Non-pigmented ciliary epithelial cell (primary cell): ENCODE results near the gene LRP3.

Experiments
- DNase-seq: peaks from one replicate; pipeline ENCODE4 v3.0.0-alpha.2; 2010; ENCODE audit warnings: low read depth

Gene LRP3

GRCh38 chr19:33238481-33239149, 44.5 kb downstream of the LRP3 start:
- DNase-seq = no peak

DNA sequence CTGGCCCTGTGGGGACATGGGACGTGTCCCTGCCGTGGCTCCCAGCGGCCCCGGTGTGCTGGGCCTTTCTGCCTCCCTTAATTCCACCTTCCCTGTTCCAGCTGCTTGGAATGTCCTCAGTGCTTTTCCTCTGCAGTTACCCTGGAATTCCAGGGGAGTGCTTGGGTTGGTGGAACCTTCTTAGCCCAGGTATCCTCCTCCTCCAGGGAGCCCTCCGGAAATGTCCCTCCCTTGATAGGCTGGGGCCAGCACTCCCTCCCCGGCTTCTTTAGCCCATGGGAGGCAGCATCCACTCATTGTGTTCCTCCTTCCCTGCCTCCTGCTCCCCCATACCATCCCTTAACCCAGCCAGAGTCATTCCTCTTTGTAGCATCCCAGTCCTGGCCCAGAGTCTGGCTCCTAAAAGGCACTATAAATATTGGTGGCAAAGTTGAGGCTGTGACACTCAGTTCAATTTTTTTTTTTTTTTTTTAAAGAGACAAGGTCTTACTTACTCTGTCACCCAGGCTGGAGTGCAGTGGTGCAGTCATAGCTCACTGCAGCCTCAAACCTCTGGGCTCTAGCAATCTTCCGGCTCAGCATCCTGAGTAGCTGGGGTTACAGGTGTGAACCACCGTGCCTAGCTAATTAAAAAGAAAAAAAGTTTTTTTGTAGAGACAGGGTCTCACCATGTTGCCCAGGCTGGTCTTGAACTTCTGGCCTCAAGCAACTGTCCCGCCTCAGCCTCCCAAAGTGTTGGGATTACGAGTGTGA, 45.3 kb downstream of the LRP3 start:
- DNase-seq = no peak

- DNase-seq = no peak
These were observed 46.1 kb downstream of the LRP3 start for GRCh38 chr19:33240181-33240771.

DNA sequence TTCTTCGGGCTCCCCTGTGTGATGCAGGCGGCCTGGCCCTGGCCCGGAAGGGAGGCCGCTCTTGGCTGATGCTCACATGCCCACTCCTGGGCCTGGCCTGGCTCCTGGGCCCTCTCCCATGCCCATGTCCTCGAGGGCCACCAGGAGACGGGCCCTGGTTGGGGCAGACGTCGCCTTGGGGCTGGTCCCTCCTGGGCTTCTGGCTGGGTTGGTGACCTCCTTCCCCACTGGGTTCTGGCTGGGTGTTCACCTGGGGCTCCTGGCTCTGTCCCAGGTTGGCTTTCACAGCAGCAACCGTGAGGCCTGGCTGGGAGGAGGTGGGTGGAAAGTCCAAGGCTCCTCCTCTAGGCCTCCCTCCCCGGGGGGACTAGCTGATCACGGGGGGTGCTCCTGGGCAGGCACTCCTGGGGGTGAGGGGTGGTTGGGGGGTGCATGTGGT, 47.0 kb downstream of the LRP3 start:
- no peak for DNase-seq

GRCh38 chr19:33241530-33242101, 47.5 kb downstream of the LRP3 start:
- no peak for DNase-seq

DNA sequence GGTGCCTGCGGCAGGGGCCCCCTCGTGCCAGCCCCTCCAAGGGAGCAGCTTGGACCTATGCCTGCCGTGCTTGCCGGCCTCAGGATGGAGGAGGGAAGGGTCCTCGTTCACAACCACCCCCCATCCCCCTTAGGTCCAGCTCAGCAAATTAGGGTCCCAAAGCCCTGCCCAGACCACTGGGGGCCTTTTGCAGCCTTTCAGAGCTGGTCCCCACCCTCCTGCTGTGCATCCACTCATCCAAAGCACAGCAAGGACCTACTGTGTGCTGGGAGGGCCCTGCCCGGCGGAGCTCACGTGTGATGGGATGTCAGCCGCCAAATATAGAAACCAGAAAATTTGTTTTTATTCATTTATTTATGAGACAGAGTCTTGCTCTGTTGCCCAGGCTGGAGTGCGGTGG, 48.0 kb downstream of the LRP3 start:
- DNase-seq = no peak

GRCh38 chr19:33242911-33243310, 48.8 kb downstream of the LRP3 start:
- no peak for DNase-seq

GRCh38 chr19:33245948-33246708, 52.0 kb downstream of the LRP3 start:
- no peak for DNase-seq

DNA sequence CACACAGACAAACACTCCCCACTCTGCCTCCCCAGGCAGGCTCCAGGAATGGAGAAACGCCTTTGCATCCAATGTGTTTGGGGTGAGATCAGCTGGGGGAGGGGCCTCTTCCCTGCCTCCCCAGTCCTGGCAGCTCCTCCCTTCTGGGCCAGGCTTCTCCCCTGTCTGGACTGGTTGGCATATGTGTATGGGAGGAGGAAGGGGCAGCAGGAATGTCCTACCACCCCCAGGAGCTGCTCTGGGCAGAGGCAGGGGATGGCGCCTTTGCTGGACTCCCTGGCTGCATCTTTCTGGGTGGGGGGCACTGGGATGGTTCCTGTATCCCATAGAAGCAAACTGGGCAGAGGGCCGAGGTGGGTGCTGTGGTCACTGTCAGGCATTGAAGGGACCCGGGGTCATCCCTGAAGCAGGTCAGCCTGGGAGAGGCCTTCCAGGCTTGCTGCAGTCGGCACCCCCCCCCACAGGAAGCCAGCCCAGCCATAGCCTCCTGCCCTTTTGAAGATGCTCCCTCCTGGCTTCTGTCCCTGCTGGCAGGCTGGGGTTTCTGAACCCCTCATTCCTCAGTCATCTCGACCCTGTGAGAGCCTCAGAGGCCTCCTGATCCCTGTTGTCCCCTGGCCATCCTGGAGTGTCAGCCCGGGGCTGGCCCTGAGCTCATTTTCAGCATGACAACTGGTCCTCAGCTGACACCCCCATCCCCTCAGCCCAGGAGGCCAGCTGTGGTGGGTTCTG, 52.7 kb downstream of the LRP3 start:
- no peak for DNase-seq

DNA sequence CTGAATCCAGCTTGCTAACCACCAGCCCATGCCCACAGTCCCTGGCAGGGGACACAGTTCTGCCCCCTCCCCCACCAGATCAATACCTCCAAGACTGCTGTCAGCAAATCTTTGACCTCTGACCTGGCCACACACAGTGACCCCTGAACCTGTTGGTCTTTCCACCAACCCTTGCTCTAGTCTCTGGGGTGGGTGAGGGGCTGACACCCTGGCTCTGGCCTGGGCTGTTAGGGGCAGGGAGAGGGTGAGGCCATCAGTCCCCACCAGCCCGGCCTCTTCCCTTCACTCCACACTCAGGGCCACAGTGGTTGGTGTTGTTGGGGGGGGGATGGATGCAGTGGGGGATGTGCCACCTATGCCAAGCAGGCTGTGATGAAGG, 53.3 kb downstream of the LRP3 start:
- DNase-seq = no peak

DNA sequence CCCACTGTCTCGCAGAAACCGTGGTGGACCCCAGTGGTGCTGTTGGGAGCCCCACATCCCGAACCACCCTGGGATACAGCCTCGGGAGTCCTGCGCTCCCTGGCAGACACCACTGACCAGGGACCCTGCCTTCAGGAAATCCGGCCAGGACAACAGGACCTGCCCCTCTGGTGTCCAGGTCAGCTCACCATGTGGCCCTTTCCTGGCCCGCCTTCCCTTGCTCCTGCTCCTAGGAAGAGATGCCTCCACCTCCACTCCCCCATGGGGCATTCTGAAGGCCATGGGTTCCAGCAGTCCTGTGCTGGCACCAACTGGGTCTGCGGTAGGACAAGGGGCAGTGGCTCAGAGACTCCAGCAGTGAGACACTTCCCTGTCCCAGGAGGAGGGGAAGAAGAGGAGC, 54.0 kb downstream of the LRP3 start:
- DNase-seq = no peak

GRCh38 chr19:33248553-33248953, 54.4 kb downstream of the LRP3 start:
- no peak for DNase-seq

GRCh38 chr19:33248954-33249613, 55.0 kb downstream of the LRP3 start:
- DNase-seq = no peak

DNA sequence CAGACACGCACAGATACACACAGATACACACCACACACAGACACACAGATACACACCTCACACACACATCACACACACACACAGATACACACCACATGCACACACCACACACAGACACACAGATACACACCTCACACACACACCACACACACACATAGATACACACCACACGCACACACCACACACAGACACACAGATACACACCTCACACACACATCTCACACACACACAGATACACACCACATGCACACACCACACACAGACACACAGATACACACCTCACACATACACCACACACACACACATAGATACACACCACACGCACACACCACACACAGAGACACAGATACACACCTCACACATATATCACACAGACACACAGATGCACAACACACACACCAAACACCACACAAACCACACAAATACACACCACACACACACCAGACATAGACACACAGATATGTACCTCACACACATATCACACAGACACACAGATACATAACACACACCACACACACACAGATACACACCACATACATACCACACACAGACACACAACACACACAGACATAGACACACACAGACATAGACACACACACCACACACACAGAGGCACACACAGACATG, 55.7 kb downstream of the LRP3 start:
- DNase-seq = no peak

DNA sequence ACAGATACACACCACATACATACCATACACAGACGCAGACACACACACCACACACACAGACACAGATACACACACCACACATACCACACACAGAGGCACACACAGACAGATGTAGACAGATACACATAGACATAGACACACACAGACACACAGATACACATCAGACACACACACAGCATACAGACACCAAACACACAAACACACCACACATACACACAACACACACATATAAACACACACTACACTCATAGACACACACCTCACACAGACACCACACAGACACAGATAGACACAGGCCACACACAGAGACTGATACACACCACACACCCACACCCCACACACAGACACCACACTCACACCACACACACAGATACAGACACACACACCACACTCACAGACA, 56.4 kb downstream of the LRP3 start:
- no peak for DNase-seq

DNA sequence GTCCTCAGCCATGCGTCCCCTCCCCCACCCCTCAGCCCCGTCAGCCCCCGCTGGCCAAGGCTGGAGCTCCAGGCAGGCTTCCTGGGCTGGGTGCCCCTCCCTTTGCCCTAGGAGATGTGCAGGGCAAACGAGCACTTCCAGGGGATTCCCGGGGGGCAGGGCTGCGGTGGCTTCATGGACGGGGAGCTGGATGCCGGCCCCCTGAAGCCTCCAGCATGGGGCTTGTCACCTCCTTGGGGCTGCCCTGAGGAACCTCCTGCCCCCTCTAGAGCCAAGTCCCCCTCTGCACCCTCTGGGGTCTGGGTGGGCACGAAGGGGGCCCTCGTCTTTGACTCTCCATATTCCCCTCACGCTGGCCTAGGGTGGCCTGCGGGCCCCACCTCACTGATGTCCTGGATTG, 56.9 kb downstream of the LRP3 start:
- no peak for DNase-seq

DNA sequence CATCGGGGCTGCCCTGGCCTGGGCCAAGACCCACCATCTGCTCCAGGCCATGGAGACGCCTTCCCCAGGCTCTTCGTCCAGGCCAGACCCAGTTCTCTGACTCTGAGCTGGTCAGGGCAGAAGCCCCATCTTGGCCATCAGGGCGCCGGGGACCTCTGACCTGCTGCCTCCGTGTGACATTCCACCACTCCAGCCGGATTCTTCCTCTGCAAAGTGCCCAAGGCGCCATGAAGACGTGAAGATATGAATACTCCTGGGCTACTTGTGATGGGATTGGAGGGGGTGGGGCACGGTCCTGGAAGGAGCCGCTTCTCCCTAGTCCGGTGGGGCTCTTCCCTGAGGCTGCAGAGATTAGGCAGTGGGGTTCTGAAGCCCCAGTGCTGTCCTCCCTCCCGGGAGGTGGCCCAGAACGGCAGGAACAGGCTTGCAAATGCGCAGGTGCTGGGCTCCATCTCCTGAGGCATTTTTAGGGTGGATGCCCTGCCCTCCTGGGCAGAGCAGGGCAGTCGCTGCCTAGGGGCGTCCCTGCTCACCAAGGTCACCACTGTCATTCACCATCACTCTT, 57.5 kb downstream of the LRP3 start:
- no peak for DNase-seq

DNA sequence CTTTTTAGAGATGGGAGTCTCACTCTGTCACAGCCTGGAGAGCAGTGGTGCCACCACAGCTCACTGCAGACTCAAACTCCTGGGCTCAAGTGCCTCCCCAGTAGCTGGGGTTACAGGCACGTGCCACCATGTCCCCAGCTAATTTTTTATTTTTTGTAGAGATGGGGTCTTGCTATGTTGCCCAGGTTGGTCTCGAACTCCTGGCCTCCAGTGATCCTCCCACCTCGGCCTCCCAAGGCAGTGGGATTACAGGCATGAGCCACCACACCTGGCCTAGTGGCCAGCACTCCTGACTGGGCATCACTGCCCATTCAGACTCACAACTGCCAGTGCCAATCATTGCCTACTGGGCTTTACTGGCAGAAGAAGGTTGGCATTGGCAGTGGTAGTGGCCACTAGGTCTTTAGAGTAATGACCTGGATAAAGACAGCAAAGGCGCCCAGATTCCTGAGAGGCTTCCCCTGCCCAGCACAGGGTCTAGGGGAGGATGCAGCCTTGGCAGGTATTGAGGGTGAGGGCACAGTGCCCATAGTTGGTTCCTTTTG, 58.4 kb downstream of the LRP3 start:
- no peak for DNase-seq

GRCh38 chr19:33252971-33253370, 58.8 kb downstream of the LRP3 start:
- DNase-seq = no peak

- no peak for DNase-seq
These were observed 60.2 kb downstream of the LRP3 start for GRCh38 chr19:33254245-33254824.
